ENCODE data around the gene YIPF4.
"Not testable (repeated sequence)": the region's sequence is repeated elsewhere in the genome, so short reads cannot be mapped to it uniquely, and the experiment has no call there.

- TF ChIP-seq POLR2AphosphoS5 (IDR thresholded peaks at IDR 0.05; ENCODE audit: borderline replicate concordance, low read depth, low read length); EZH2 (IDR thresholded peaks at IDR 0.05); FOXP2 (optimal IDR thresholded peaks at IDR 0.05; ENCODE audit: control extremely low read depth, extremely low read length, insufficient read depth): not testable (repeated sequence)
Measured at GRCh38 chr2:32275790-32276189, 1.9 kb upstream of the YIPF4 start.

Measured in SK-N-MC (cell line).